K562 (cell line): ENCODE results near the gene IL1RAPL2. TPM values are rescaled to one million over a fixed set of nuclear protein-coding genes. Genes with fewer than 3 reads are reported as not detected.

Experiments used
- ATAC-seq: fragments of 200-7000 bp; cut with Tn5 transposase; 3 replicates; pipeline ENCODE4 v1.9.1; 2020; ENCODE audit warnings: moderate library complexity
- BruUV-seq: library from RNA; stranded (reverse); fragments of 400-500 nt; replicated peaks from 2 replicates; lab custom pipeline; 2021; lab: Mats Ljungman, UMichigan
- CTCF ChIA-PET: fragments of 300-600 bp; formaldehyde crosslinking; extraction: SDS; loops from one replicate; lab custom pipeline; 2021; ENCODE audit warnings: low intra/inter-chr PET ratio; lab: Yijun Ruan, JAX
- POLR2A ChIA-PET: fragments of 300-600, 350-650 bp; sonication (Branson Sonifier 250); formaldehyde crosslinking; extraction: SDS; loops from one replicate; lab custom pipeline; 2021; ENCODE audit warnings: antibody characterized with exemption, inconsistent platforms; lab: Yijun Ruan, JAX
- DNase-seq, 4 experiments: peaks; one replicate each; pipeline versions ENCODE4 v3.0.0 to v3.0.0-alpha.2; 2011 to 2018; ENCODE audit warnings: low spot score in 3 of 4, mixed read lengths in 3 of 4; ENCODE audit errors: extremely low read depth in 1 of 4
- FAIRE-seq: peaks from 2 replicates; lab custom pipeline; 2011; peaks lifted over from hg19 to GRCh38; lab: Jason Lieb, UNC
- H2AFZ ChIP-seq: 2 replicates; pipeline ENCODE4 v1.6.0; 2011; ENCODE audit warnings: low read depth, low read length, control low read depth, inconsistent platforms
- H3K27ac ChIP-seq: fragments of 200-600 bp; 3 replicates; pipeline ENCODE4 v1.8.0; 2011; ENCODE audit warnings: low read depth, mild to moderate bottlenecking, control low read depth, inconsistent platforms, low read length, moderate library complexity, mixed read lengths; ENCODE audit errors: extremely low read depth
- H3K27me3 ChIP-seq, 2 experiments: fragments of 300-600 bp in 1 of 2; 2 replicates in 1 of 2; 3 replicates in 1 of 2; pipeline versions ENCODE4 v1.6.0 to v1.8.0; 2011; ENCODE audit warnings: inconsistent platforms in 2 of 2, low read length in 2 of 2, mild to moderate bottlenecking in 1 of 2, mixed read lengths in 1 of 2, moderate library complexity in 1 of 2; ENCODE audit not compliant: control insufficient read depth in 2 of 2, insufficient read depth in 2 of 2
- H3K36me3 ChIP-seq: fragments of 300-600 bp; 3 replicates; pipeline ENCODE4 v1.8.0; 2011; ENCODE audit warnings: mild to moderate bottlenecking, low read length, inconsistent platforms; ENCODE audit not compliant: control insufficient read depth, insufficient read depth
- H3K4me1 ChIP-seq, 2 experiments: fragments of 200-600 bp in 1 of 2; replicated peaks in 1 of 2; 2 replicates in 1 of 2; 3 replicates in 1 of 2; pipeline versions ENCODE4 v1.5.1 to v1.8.0; 2011; ENCODE audit warnings: inconsistent platforms in 2 of 2, low read length in 2 of 2, mild to moderate bottlenecking in 1 of 2, mixed read lengths in 1 of 2, moderate library complexity in 1 of 2; ENCODE audit not compliant: control insufficient read depth in 2 of 2, insufficient read depth in 2 of 2
- H3K4me2 ChIP-seq: 2 replicates; pipeline ENCODE4 v1.6.1; 2011; ENCODE audit warnings: low read length, control low read depth, inconsistent platforms, mixed read lengths; ENCODE audit not compliant: insufficient read depth
- H3K4me3 ChIP-seq: fragments of 200-600 bp; sonication (generic), shearing (Covaris generic); 2 replicates; pipeline ENCODE4 v1.5.1; 2016; ENCODE audit warnings: control low read depth, inconsistent platforms
- H3K79me2 ChIP-seq: fragments of 200-600 bp; 3 replicates; pipeline ENCODE4 v1.8.0; 2011; ENCODE audit warnings: low read length, inconsistent platforms; ENCODE audit not compliant: control insufficient read depth, insufficient read depth
- H3K9ac ChIP-seq, 2 experiments: 2 replicates each; pipeline versions ENCODE4 v1.6.0 to v1.6.1; 2011; ENCODE audit warnings: low read depth in 2 of 2, low read length in 2 of 2, control low read depth in 1 of 2, inconsistent platforms in 1 of 2, mild to moderate bottlenecking in 1 of 2, mixed read lengths in 1 of 2; ENCODE audit not compliant: insufficient read depth in 1 of 2
- H3K9me1 ChIP-seq: one replicate; pipeline ENCODE4 v1.6.0; 2011; ENCODE audit warnings: inconsistent platforms, mild to moderate bottlenecking, low read length, moderate library complexity; ENCODE audit not compliant: control insufficient read depth, insufficient read depth
- H3K9me3 ChIP-seq: replicated peaks from 2 replicates; pipeline ENCODE4 v1.5.1; 2011; ENCODE audit warnings: low read depth, low read length, inconsistent platforms; ENCODE audit not compliant: control insufficient read depth, insufficient read depth
- H4K20me1 ChIP-seq: replicated peaks from 2 replicates; pipeline ENCODE4 v1.6.1; 2011; ENCODE audit warnings: low read length, inconsistent platforms, mixed read lengths; ENCODE audit not compliant: control insufficient read depth, insufficient read depth
- BRCA1 ChIP-seq, 2 experiments: fragments of 450-650 bp in 1 of 2; sonication (generic) in 1 of 2; formaldehyde crosslinking in 1 of 2; IDR thresholded peaks; 2 replicates each; pipeline versions ENCODE4 v1.5.0 to v1.6.1; 2017 to 2020; ENCODE audit warnings: mild to moderate bottlenecking in 1 of 2, missing genetic modification reagents in 1 of 2
- CBFA2T2 ChIP-seq: fragments of 450-650 bp; conservative IDR thresholded peaks from 2 replicates; pipeline ENCODE4 v1.6.1; 2017; ENCODE audit warnings: mild to moderate bottlenecking
- DPF2 ChIP-seq: fragments of 450-650 bp; IDR thresholded peaks from 2 replicates; pipeline ENCODE4 v1.6.1; 2016
- MCM5 ChIP-seq: fragments of 450-650 bp; IDR thresholded peaks from 2 replicates; pipeline ENCODE4 v1.6.1; 2016; ENCODE audit warnings: low read depth
- TAF9B ChIP-seq: fragments of 450-650 bp; IDR thresholded peaks from 2 replicates; pipeline ENCODE4 v1.6.1; 2018; ENCODE audit warnings: mild to moderate bottlenecking; ENCODE audit not compliant: partially characterized antibody
- ZBTB34 ChIP-seq: fragments of 250-450 bp; sonication (Bioruptor Pico); IDR thresholded peaks from 2 replicates; pipeline ENCODE4 v1.8.0; 2021; ENCODE audit warnings: mild to moderate bottlenecking, moderate library complexity
- ZNF511 ChIP-seq: sonication (generic); formaldehyde crosslinking; IDR thresholded peaks from 2 replicates; pipeline ENCODE4 v1.8.0; 2022; ENCODE audit warnings: mild to moderate bottlenecking, missing genetic modification reagents
- WGBS: fragments of 100-300 bp; shearing (Covaris generic); methylation state at CpG from one replicate; pipeline ENCODE4 v1.1.6; 2016; ENCODE audit warnings: low coverage, mixed read lengths; ENCODE audit not compliant: insufficient coverage; ENCODE audit errors: missing lambda C conversion rate; 5-methylcytosine and 5-hydroxymethylcytosine counted together
- in situ Hi-C: fragments of 300-500 bp; cut with MboI; formaldehyde crosslinking; loops from 4 replicates; pipeline ENCODE4 v1.15.0; 2018; ENCODE audit warnings: inconsistent platforms, mixed read lengths
- intact Hi-C: fragments of 100-400 bp; cut with micrococcal nuclease; formaldehyde crosslinking; loops from 2 replicates; pipeline ENCODE4 v1.14.2; 2022
- polyA plus RNA-seq, 8 experiments: library from polyadenylated mRNA; depleted of rRNA in 4 of 8; stranded (reverse) in 5 of 8; unstranded in 3 of 8; fragments of >200 nt; fragmentation: Nextera tagmentation in 2 of 8; fragmentation: Illumina TruSeq in 1 of 8; extraction: Ambion mirVana in 2 of 8; extraction: Trizol in 1 of 8; gene quantifications; 2 replicates each; pipeline versions ENCODE4 v1.2.1 to v1.2.3, GENCODE V29; 2011 to 2014; ENCODE audit warnings: inconsistent platforms in 1 of 8, missing spikeins in 1 of 8
- total RNA-seq, 7 experiments: library from RNA; depleted of rRNA in 6 of 7; stranded (reverse); fragments of >200 nt in 6 of 7; fragmentation: Illumina TruSeq in 2 of 7; extraction: Trizol in 2 of 7; gene quantifications; 2 replicates each; pipeline versions ENCODE4 v1.2.1 to v1.2.3, GENCODE V29; 2011 to 2021; ENCODE audit warnings: low replicate concordance in 1 of 7

Gene IL1RAPL2
- total and polyA plus RNA-seq, 9 of the 15 experiments (the other 6 are each of a cell fraction or from before 2014, with no cell fraction given): not detected

DNA sequence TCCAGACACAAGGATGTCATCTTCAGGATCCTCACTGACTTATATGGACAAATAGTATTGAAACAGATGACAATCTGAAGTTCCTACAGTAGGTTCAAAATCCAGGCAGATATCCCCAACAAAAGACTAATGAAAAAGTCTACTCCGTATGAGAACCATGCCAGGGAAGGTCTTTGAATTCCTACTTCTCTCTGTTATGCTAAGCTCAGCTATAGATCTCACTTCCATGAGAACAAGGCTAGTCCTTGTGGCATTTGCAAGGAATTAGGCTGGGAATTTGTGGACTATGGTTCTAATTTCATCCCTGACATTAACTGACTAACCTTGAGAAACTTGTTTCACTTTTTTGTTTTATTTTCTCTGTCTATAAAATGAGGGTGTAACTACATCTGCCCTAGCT, 229.8 kb downstream of the IL1RAPL2 start:
- 0% methylated on average over 1 of the region's 1 CpG for WGBS
- intact Hi-C loops: no loop called here
- Histone ChIP-seq H3K4me2 (no peak overlapping the region), H3K9me3 (no peaks in the 10 kb centered on the region), H3K27ac (no peak overlapping the region), H3K4me3 (no peak overlapping the region), H3K9ac (no peak overlapping the region), H3K36me3 (no peaks in the 10 kb centered on the region), H3K9me1 (no peaks in the 10 kb centered on the region), H3K27me3 (no peaks in the 10 kb centered on the region), H3K79me2 (no peaks in the 10 kb centered on the region), H2AFZ (no peak overlapping the region), H4K20me1 (no peaks in the 10 kb centered on the region), H3K4me1 (no peaks in the 10 kb centered on the region)
- in situ Hi-C loops: no loop called here
- no TSS peak for BruUV-seq
- ChIA-PET CTCF (no interaction called here), POLR2A (no interaction called here)
- FAIRE-seq: no peak
- TF ChIP-seq DPF2 (no peak), CBFA2T2 (no peak), TAF9B (no peak), BRCA1 (IDR thresholded peaks at IDR 0.05) (no peak), BRCA1 (CRISPR knock-in tag; IDR thresholded peaks at IDR 0.05) (no peak), ZBTB34 (no peak), MCM5 (no peak), ZNF511 (no peak)
- no peak for ATAC-seq
- no peak for DNase-seq
